HepG2 (cell line): ENCODE results near the gene TGM6. TPM values are rescaled to one million over a fixed set of nuclear protein-coding genes. Genes with fewer than 3 reads are reported as not detected.

Source experiments
- ATAC-seq: fragments of 200-7000 bp; cut with Tn5 transposase; 3 replicates; pipeline ENCODE4 v1.9.1; 2020; ENCODE audit warnings: mild to moderate bottlenecking, moderate library complexity
- BruUV-seq: library from RNA; stranded (reverse); fragments of 400-500 nt; replicated peaks from 2 replicates; lab custom pipeline; 2021; lab: Mats Ljungman, UMichigan
- CTCF ChIA-PET: fragments of 300-600 bp; formaldehyde crosslinking; extraction: SDS; loops from one replicate; lab custom pipeline; 2021; ENCODE audit warnings: low total read pairs, inconsistent platforms, low intra/inter-chr PET ratio; lab: Yijun Ruan, JAX
- POLR2A ChIA-PET: fragments of 350-600 bp; sonication (Branson Sonifier 250); formaldehyde crosslinking; loops from one replicate; lab custom pipeline; 2020; ENCODE audit warnings: antibody characterized with exemption, inconsistent platforms; lab: Yijun Ruan, JAX
- DNase-seq: peaks from one replicate; pipeline ENCODE4 v3.0.0-alpha.2; 2015; ENCODE audit warnings: low spot score
- FAIRE-seq: peaks from 3 replicates; lab custom pipeline; 2011; peaks lifted over from hg19 to GRCh38; lab: Jason Lieb, UNC
- H2AFZ ChIP-seq: one replicate; pipeline ENCODE4 v1.6.1; 2011; ENCODE audit warnings: low read length, inconsistent platforms
- H3K27ac ChIP-seq: fragments of 300-600 bp; 3 replicates; pipeline ENCODE4 v1.8.0; 2011; ENCODE audit warnings: mixed run types, mild to moderate bottlenecking, mixed read lengths, low read length, inconsistent platforms; ENCODE audit not compliant: insufficient read depth; ENCODE audit errors: extremely low read length
- H3K27me3 ChIP-seq, 2 experiments: fragments of 200-600 bp in 1 of 2; 2 replicates in 1 of 2; 3 replicates in 1 of 2; pipeline versions ENCODE4 v1.6.0 to v1.8.0; 2011; ENCODE audit warnings: low read length in 2 of 2, mild to moderate bottlenecking in 2 of 2, moderate library complexity in 2 of 2, inconsistent platforms in 1 of 2; ENCODE audit not compliant: insufficient read depth in 2 of 2, control insufficient read depth in 1 of 2
- H3K36me3 ChIP-seq, 2 experiments: fragments of 200-600 bp in 1 of 2; replicated peaks in 1 of 2; 2 replicates in 1 of 2; 3 replicates in 1 of 2; pipeline versions ENCODE4 v1.5.1 to v1.8.0; 2011; ENCODE audit warnings: low read length in 2 of 2, inconsistent platforms in 1 of 2; ENCODE audit not compliant: insufficient read depth in 2 of 2, control insufficient read depth in 1 of 2
- H3K4me1 ChIP-seq: 2 replicates; pipeline ENCODE4 v1.5.1; 2012; ENCODE audit warnings: low read length, inconsistent platforms; ENCODE audit not compliant: insufficient read depth
- H3K4me2 ChIP-seq: 2 replicates; pipeline ENCODE4 v1.6.0; 2011; ENCODE audit warnings: low read depth, low read length, inconsistent platforms
- H3K4me3 ChIP-seq, 3 experiments: fragments of 200-600 bp in 1 of 3; sonication (generic), shearing (Covaris generic) in 1 of 3; replicated peaks in 1 of 3; 2 replicates each; pipeline ENCODE4 v1.5.1; 2011 to 2016; ENCODE audit warnings: low read length in 3 of 3, inconsistent platforms in 2 of 3, low read depth in 2 of 3, mild to moderate bottlenecking in 2 of 3, control low read depth in 1 of 3, mixed read lengths in 1 of 3; ENCODE audit not compliant: insufficient read depth in 1 of 3
- H3K79me2 ChIP-seq: one replicate; pipeline ENCODE4 v1.6.1; 2011; ENCODE audit warnings: low read length, inconsistent platforms; ENCODE audit not compliant: insufficient read depth
- H3K9ac ChIP-seq: 2 replicates; pipeline ENCODE4 v1.6.0; 2011; ENCODE audit warnings: mild to moderate bottlenecking, low read depth, low read length, inconsistent platforms; ENCODE audit not compliant: insufficient read depth
- H3K9me3 ChIP-seq: 2 replicates; pipeline ENCODE4 v1.5.1; 2012; ENCODE audit warnings: mild to moderate bottlenecking, low read length
- H4K20me1 ChIP-seq: 2 replicates; pipeline ENCODE4 v1.6.0; 2011; ENCODE audit warnings: inconsistent platforms, mild to moderate bottlenecking, low read length, moderate library complexity; ENCODE audit not compliant: insufficient read depth
- ATM ChIP-seq: fragments of 450-650 bp; IDR thresholded peaks from 2 replicates; pipeline ENCODE4 v1.7.1; 2017; ENCODE audit warnings: mild to moderate bottlenecking, borderline replicate concordance
- MAFG ChIP-seq: sonication (generic); formaldehyde crosslinking; IDR thresholded peaks from 2 replicates; pipeline ENCODE4 v1.5.1; 2020; ENCODE audit warnings: mild to moderate bottlenecking, missing genetic modification reagents
- MATR3 ChIP-seq: sonication (generic); formaldehyde crosslinking; IDR thresholded peaks from 2 replicates; pipeline ENCODE4 v1.4.0; 2020; ENCODE audit warnings: missing genetic modification reagents
- SALL2 ChIP-seq: sonication (generic); formaldehyde crosslinking; IDR thresholded peaks from 2 replicates; pipeline ENCODE4 v1.8.1; 2023; ENCODE audit warnings: mild to moderate bottlenecking, missing genetic modification reagents, inconsistent platforms
- U2AF2 ChIP-seq: fragments of 200-400 bp; formaldehyde crosslinking; IDR thresholded peaks from 2 replicates; pipeline ENCODE4 v1.6.1; 2017; ENCODE audit warnings: low read depth, mild to moderate bottlenecking, low read length
- ZNF263 ChIP-seq: sonication (generic); formaldehyde crosslinking; IDR thresholded peaks from 2 replicates; pipeline ENCODE4 v1.4.0; 2020; ENCODE audit warnings: missing genetic modification reagents
- ZNF556 ChIP-seq: sonication (generic); formaldehyde crosslinking; IDR thresholded peaks from 2 replicates; pipeline ENCODE4 v1.4.0; 2020; ENCODE audit warnings: mild to moderate bottlenecking, missing genetic modification reagents, borderline replicate concordance
- ZNF75D ChIP-seq: sonication (generic); formaldehyde crosslinking; IDR thresholded peaks from 2 replicates; pipeline ENCODE4 v1.8.1; 2023; ENCODE audit warnings: missing genetic modification reagents, mild to moderate bottlenecking, borderline replicate concordance
- WGBS: methylation state at CpG from one replicate; pipeline ENCODE4 v1.1.6; 2017; ENCODE audit warnings: low lambda C conversion rate; 5-methylcytosine and 5-hydroxymethylcytosine counted together
- in situ Hi-C: cut with HindIII; loops from 2 replicates; pipeline ENCODE4 v1.10.0; 2017; ENCODE audit warnings: low pct_unique_long_range_greater_than_20kb; ENCODE audit not compliant: extremely low pct_ligation_motif_present
- intact Hi-C: fragments of 100-400 bp; cut with micrococcal nuclease; formaldehyde crosslinking; loops from one replicate; pipeline ENCODE4 v1.10.0; 2022; ENCODE audit not compliant: unreplicated experiment
- polyA plus RNA-seq, 8 experiments: library from polyadenylated mRNA; depleted of rRNA in 3 of 8; stranded (reverse) in 7 of 8; unstranded in 1 of 8; fragments of >200 nt; fragmentation: Illumina TruSeq in 4 of 8; extraction: Trizol in 4 of 8; gene quantifications; 2 replicates each; pipeline versions ENCODE4 v1.2.1 to v1.2.3, GENCODE V29; 2011 to 2016; ENCODE audit warnings: low read depth in 4 of 8, missing spikeins in 1 of 8, mixed read lengths in 1 of 8; ENCODE audit not compliant: insufficient read depth in 1 of 8
- total RNA-seq, 5 experiments: library from RNA; depleted of rRNA; stranded (reverse); fragments of >200 nt; fragmentation: Illumina TruSeq; extraction: Trizol; gene quantifications; 2 replicates each; pipeline ENCODE4 v1.2.3, GENCODE V29; 2016; ENCODE audit warnings: low read depth in 1 of 5
- TF ChIP-seq, protein P1 (sequence below): sonication (generic); formaldehyde crosslinking; IDR thresholded peaks from 2 replicates; pipeline ENCODE4 v1.4.0; 2020; ENCODE audit warnings: low read depth, mild to moderate bottlenecking, missing genetic modification reagents

The TGM6 gene
- total and polyA plus RNA-seq, 2 of the 13 experiments (the other 11 are each of a cell fraction or from before 2014, with no cell fraction given): not detected

DNA sequence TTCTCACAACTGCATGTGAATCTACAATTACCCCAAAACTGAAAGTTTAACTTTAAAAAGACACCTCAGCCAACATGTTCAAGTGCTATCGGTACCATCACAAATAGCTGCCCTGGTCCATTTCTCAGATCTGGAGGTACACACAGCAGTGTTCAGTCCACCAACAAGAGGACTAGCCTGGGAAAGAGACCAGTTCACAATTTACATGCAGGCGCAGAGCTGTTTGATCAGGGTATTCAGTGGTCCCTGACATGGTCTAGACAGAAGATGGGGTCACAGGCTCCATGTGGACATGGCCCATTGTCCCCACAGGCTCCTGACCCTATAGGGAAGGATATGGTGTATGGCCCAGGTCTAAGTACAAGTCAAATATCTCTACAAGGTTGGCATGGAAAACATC lies 15.6 kb upstream of the TGM6 start:
- H3K4me1 ChIP-seq: no peaks in the 10 kb centered on the region
- intact Hi-C loops: no loop called here
- no peak for ATAC-seq
- no peak for TF ChIP-seq ZNF556 (CRISPR knock-in tag)
- no peak for TF ChIP-seq U2AF2
- no peak for TF ChIP-seq ZNF263 (CRISPR knock-in tag)
- TF ChIP-seq SALL2 (CRISPR knock-in tag): no peak
- no peak for TF ChIP-seq ATM
- no peak for TF ChIP-seq ZNF75D (CRISPR knock-in tag)
- TF ChIP-seq MATR3 (CRISPR knock-in tag): no peak
- TF ChIP-seq, protein P1, sequence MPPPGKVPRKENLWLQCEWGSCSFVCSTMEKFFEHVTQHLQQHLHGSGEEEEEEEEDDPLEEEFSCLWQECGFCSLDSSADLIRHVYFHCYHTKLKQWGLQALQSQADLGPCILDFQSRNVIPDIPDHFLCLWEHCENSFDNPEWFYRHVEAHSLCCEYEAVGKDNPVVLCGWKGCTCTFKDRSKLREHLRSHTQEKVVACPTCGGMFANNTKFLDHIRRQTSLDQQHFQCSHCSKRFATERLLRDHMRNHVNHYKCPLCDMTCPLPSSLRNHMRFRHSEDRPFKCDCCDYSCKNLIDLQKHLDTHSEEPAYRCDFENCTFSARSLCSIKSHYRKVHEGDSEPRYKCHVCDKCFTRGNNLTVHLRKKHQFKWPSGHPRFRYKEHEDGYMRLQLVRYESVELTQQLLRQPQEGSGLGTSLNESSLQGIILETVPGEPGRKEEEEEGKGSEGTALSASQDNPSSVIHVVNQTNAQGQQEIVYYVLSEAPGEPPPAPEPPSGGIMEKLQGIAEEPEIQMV: no peak
- TF ChIP-seq MAFG (CRISPR knock-in tag): no peak
- ChIA-PET POLR2A (no interaction called here), CTCF (no interaction called here)
- H2AFZ ChIP-seq: no peak overlapping the region
- no peaks in the 10 kb centered on the region; a peak in 1 of 5 replicates for H3K27me3 ChIP-seq
- H3K9me3 ChIP-seq: peaks cover 17% of the 10 kb centered on the region; the same call in 1 of the 2 replicates
- no peaks in the 10 kb centered on the region for H3K36me3 ChIP-seq
- H3K9ac ChIP-seq: no peak overlapping the region
- 42% methylated on average over 2 of the region's 2 CpGs for WGBS
- H3K4me3 ChIP-seq: no peak overlapping the region
- H3K4me2 ChIP-seq: no peak overlapping the region
- no peaks in the 10 kb centered on the region for H4K20me1 ChIP-seq
- in situ Hi-C loops: no loop called here
- no peaks in the 10 kb centered on the region for H3K79me2 ChIP-seq
- FAIRE-seq: no peak
- H3K27ac ChIP-seq: no peak overlapping the region
- BruUV-seq: no TSS peak
- DNase-seq: no peak
